ENCODE measurements around the gene TNRC6C.
"Not testable (repeated sequence)": the region's sequence is repeated elsewhere in the genome, so short reads cannot be mapped to it uniquely, and the experiment has no call there.

The TNRC6C gene

GRCh38 chr17:78048346-78049292 lies 90.1 kb downstream of the TNRC6C start:
- DNase-seq = no peak

- DNase-seq = no peak
These were observed 91.1 kb downstream of the TNRC6C start for GRCh38 chr17:78049609-78050008.

GRCh38 chr17:78051186-78051972 lies 92.9 kb downstream of the TNRC6C start:
- no peak for DNase-seq

GRCh38 chr17:78053777-78054468 lies 95.4 kb downstream of the TNRC6C start:
- no peak for DNase-seq

- DNase-seq = no peak
These were observed 98.7 kb downstream of the TNRC6C start for GRCh38 chr17:78057113-78057740.

- DNase-seq = no peak
These were observed 99.5 kb downstream of the TNRC6C start for GRCh38 chr17:78058001-78058400.

- DNase-seq = no peak
These were observed 100.1 kb downstream of the TNRC6C start for GRCh38 chr17:78058581-78058980.

- no peak for DNase-seq
These were observed 104.1 kb downstream of the TNRC6C start for GRCh38 chr17:78062596-78062995.

- no peak for DNase-seq
These were observed 105.0 kb downstream of the TNRC6C start for GRCh38 chr17:78063489-78063888.

GRCh38 chr17:78064708-78065107 lies 106.2 kb downstream of the TNRC6C start:
- DNase-seq = no peak

- DNase-seq = not testable (repeated sequence)
These were observed 108.5 kb downstream of the TNRC6C start for GRCh38 chr17:78066976-78067375.

GRCh38 chr17:78069695-78070094 lies 111.2 kb downstream of the TNRC6C start:
- DNase-seq = no peak

- no peak for DNase-seq
These were observed 114.5 kb downstream of the TNRC6C start for GRCh38 chr17:78072961-78073360.

- DNase-seq = no peak
These were observed 116.5 kb downstream of the TNRC6C start for GRCh38 chr17:78075011-78075410.

GRCh38 chr17:78075545-78075944 lies 117.0 kb downstream of the TNRC6C start:
- no peak for DNase-seq

- no peak for DNase-seq
These were observed 120.8 kb downstream of the TNRC6C start for GRCh38 chr17:78079253-78079652.

GRCh38 chr17:78081551-78081950 lies 123.0 kb downstream of the TNRC6C start:
- no peak for DNase-seq

GRCh38 chr17:78082355-78082872 lies 123.9 kb downstream of the TNRC6C start:
- DNase-seq = not testable (repeated sequence)

GRCh38 chr17:78082988-78083387 lies 124.5 kb downstream of the TNRC6C start:
- no peak for DNase-seq

GRCh38 chr17:78086740-78087139 lies 128.2 kb downstream of the TNRC6C start:
- no peak for DNase-seq

- no peak for DNase-seq
These were observed 130.0 kb downstream of the TNRC6C start for GRCh38 chr17:78088529-78088928.

Measured in fibroblast of skin of abdomen (primary cell).